ENCODE measurements around the gene TSHZ2. TPM values are rescaled to one million over a fixed set of nuclear protein-coding genes. Genes with fewer than 3 reads are reported as not detected.

Gene TSHZ2
- total and polyA plus RNA-seq, 2 experiments from 2014 or later, result 1.1 to 5.2 TPM

GRCh38 chr20:53161073-53161472 is 188.9 kb downstream of the TSHZ2 start:
- Histone ChIP-seq H4K20me1 (ENCODE audit: insufficient read depth, poor library complexity, severe bottlenecking) (no peaks in the 10 kb centered on the region), H2AFZ (no peak overlapping the region), H3K4me2 (no peak overlapping the region), H3K9me3 (ENCODE audit: low read depth) (no peaks in the 10 kb centered on the region), H3K9me2 (replicated peaks; ENCODE audit: insufficient read depth) (no peaks in the 10 kb centered on the region), H3K4me1 (ENCODE audit: insufficient read depth) (no peaks in the 10 kb centered on the region), H3K27ac (no peak overlapping the region), H3K79me2 (no peaks in the 10 kb centered on the region), H3K36me3 (replicated peaks; ENCODE audit: insufficient read depth, low read depth) (no peaks in the 10 kb centered on the region), H3K27me3 (no peaks in the 10 kb centered on the region), H3K4me3 (no peak overlapping the region)
- no peak for TF ChIP-seq CTCF (IDR thresholded peaks at IDR 0.05; ENCODE audit: poor library complexity)
- TF ChIP-seq EZH2phosphoT487 (IDR thresholded peaks at IDR 0.05; ENCODE audit: low read depth, severe bottlenecking, unreplicated experiment), result no peak
- no peak for TF ChIP-seq EZH2 (IDR thresholded peaks at IDR 0.05; ENCODE audit: borderline replicate concordance)
- DNase-seq (ENCODE audit: low spot score), result no peak
- 95% methylated on average over 3 of the region's 3 CpGs for WGBS (ENCODE audit: low lambda C conversion rate, missing lambda C conversion rate)

- Histone ChIP-seq H4K20me1 (ENCODE audit: insufficient read depth, poor library complexity, severe bottlenecking) (no peaks in the 10 kb centered on the region), H2AFZ (no peak overlapping the region), H3K27ac (peak overlapping the region; percentile 75), H3K79me2 (no peaks in the 10 kb centered on the region), H3K36me3 (replicated peaks; ENCODE audit: insufficient read depth, low read depth) (no peaks in the 10 kb centered on the region), H3K4me3 (no peak overlapping the region), H3K4me1 (ENCODE audit: insufficient read depth) (no peaks in the 10 kb centered on the region), H3K27me3 (no peaks in the 10 kb centered on the region), H3K9me3 (ENCODE audit: low read depth) (no peaks in the 10 kb centered on the region), H3K9me2 (replicated peaks; ENCODE audit: insufficient read depth) (no peaks in the 10 kb centered on the region), H3K4me2 (no peak overlapping the region)
- WGBS (ENCODE audit: low lambda C conversion rate, missing lambda C conversion rate), result 93% methylated on average over 4 of the region's 4 CpGs
- no peak for DNase-seq (ENCODE audit: low spot score)
- TF ChIP-seq CTCF (IDR thresholded peaks at IDR 0.05; ENCODE audit: poor library complexity) (no peak), EZH2phosphoT487 (IDR thresholded peaks at IDR 0.05; ENCODE audit: low read depth, severe bottlenecking, unreplicated experiment) (no peak), EZH2 (IDR thresholded peaks at IDR 0.05; ENCODE audit: borderline replicate concordance) (no peak)
Observed at GRCh38 chr20:53161473-53161872, 189.3 kb downstream of the TSHZ2 start.

GRCh38 chr20:53162251-53162835 is 190.2 kb downstream of the TSHZ2 start:
- Histone ChIP-seq H3K27me3 (no peaks in the 10 kb centered on the region), H3K9me3 (ENCODE audit: low read depth) (no peaks in the 10 kb centered on the region), H3K4me3 (no peak overlapping the region), H2AFZ (peak overlapping the region; percentile 9), H3K27ac (peak overlapping the region; percentile 75), H3K4me1 (ENCODE audit: insufficient read depth) (no peaks in the 10 kb centered on the region), H3K36me3 (replicated peaks; ENCODE audit: insufficient read depth, low read depth) (no peaks in the 10 kb centered on the region), H3K4me2 (peak overlapping the region; percentile 53), H3K9me2 (replicated peaks; ENCODE audit: insufficient read depth) (no peaks in the 10 kb centered on the region), H3K79me2 (no peaks in the 10 kb centered on the region), H4K20me1 (ENCODE audit: insufficient read depth, poor library complexity, severe bottlenecking) (no peaks in the 10 kb centered on the region)
- WGBS (ENCODE audit: low lambda C conversion rate, missing lambda C conversion rate), result 31% methylated on average over 13 of the region's 13 CpGs
- TF ChIP-seq EZH2 (IDR thresholded peaks at IDR 0.05; ENCODE audit: borderline replicate concordance) (no peak), CTCF (IDR thresholded peaks at IDR 0.05; ENCODE audit: poor library complexity) (peak; percentile 23), EZH2phosphoT487 (IDR thresholded peaks at IDR 0.05; ENCODE audit: low read depth, severe bottlenecking, unreplicated experiment) (no peak)
- DNase-seq (ENCODE audit: low spot score), result peak; percentile 67
